OCI-LY7 (cell line): ENCODE data around the gene EHMT2. TPM values are rescaled to one million over a fixed set of nuclear protein-coding genes. Genes with fewer than 3 reads are reported as not detected.

Experiments
- BruUV-seq: library from RNA; stranded (reverse); fragments of 400-500 nt; replicated peaks from 2 replicates; lab custom pipeline; 2021; lab: Mats Ljungman, UMichigan
- CTCF ChIA-PET: fragments of 300-600 bp; sonication (Branson Sonifier 250); formaldehyde crosslinking; loops from one replicate; lab custom pipeline; 2022; ENCODE audit warnings: antibody characterized with exemption; ENCODE audit not compliant: unreplicated experiment; lab: Charles Lee
- POLR2A ChIA-PET: fragments of 300-600 bp; sonication (Branson Sonifier 250); formaldehyde crosslinking; loops from one replicate; lab custom pipeline; 2022; ENCODE audit warnings: antibody characterized with exemption; lab: Charles Lee
- DNase-seq: peaks from one replicate; pipeline ENCODE4 v3.0.0-alpha.2; 2015; ENCODE audit warnings: low spot score
- H2AFZ ChIP-seq: fragments of 200-600 bp; sonication (generic), shearing (Covaris generic); 2 replicates; pipeline ENCODE4 v1.6.1; 2014; ENCODE audit warnings: mild to moderate bottlenecking, antibody characterized with exemption, low read length, moderate library complexity
- H3K27ac ChIP-seq: fragments of 200-600 bp; sonication (generic); 2 replicates; pipeline ENCODE4 v1.5.1; 2014; ENCODE audit warnings: mixed run types, low read depth, mild to moderate bottlenecking, moderate library complexity, low read length, inconsistent platforms; ENCODE audit not compliant: poor library complexity, severe bottlenecking
- H3K36me3 ChIP-seq: fragments of 200-600 bp; sonication (generic); 2 replicates; pipeline ENCODE4 v1.6.1; 2014; ENCODE audit warnings: mild to moderate bottlenecking, antibody characterized with exemption, low read length, moderate library complexity, mixed read lengths; ENCODE audit not compliant: insufficient read depth
- H3K4me1 ChIP-seq: fragments of 200-600 bp; sonication (generic); 2 replicates; pipeline ENCODE4 v1.5.1; 2014; ENCODE audit warnings: mild to moderate bottlenecking, low read length; ENCODE audit not compliant: insufficient read depth, poor library complexity, severe bottlenecking
- H3K4me2 ChIP-seq: fragments of 200-600 bp; sonication (generic); 2 replicates; pipeline ENCODE4 v1.6.1; 2014; ENCODE audit warnings: mild to moderate bottlenecking, low read length
- H3K4me3 ChIP-seq: fragments of 200-600 bp; sonication (generic); 2 replicates; pipeline ENCODE4 v1.5.1; 2014; ENCODE audit warnings: mild to moderate bottlenecking, low read depth, low read length; ENCODE audit not compliant: poor library complexity, severe bottlenecking
- H3K79me2 ChIP-seq: fragments of 200-600 bp; sonication (generic); 2 replicates; pipeline ENCODE4 v1.6.1; 2016; ENCODE audit warnings: low read depth, mild to moderate bottlenecking, low read length, moderate library complexity, mixed read lengths; ENCODE audit not compliant: insufficient read depth
- H3K9me2 ChIP-seq: fragments of 200-600 bp; sonication (generic); 2 replicates; pipeline ENCODE4 v1.6.1; 2016; ENCODE audit warnings: mild to moderate bottlenecking, low read length, mixed read lengths; ENCODE audit not compliant: insufficient read depth
- H3K9me3 ChIP-seq: fragments of 200-600 bp; sonication (generic); 2 replicates; pipeline ENCODE4 v1.6.1; 2014; ENCODE audit warnings: mild to moderate bottlenecking, mixed run types, low read length, mixed read lengths
- H4K20me1 ChIP-seq: fragments of 200-600 bp; sonication (generic); 2 replicates; pipeline ENCODE4 v1.6.1; 2014; ENCODE audit warnings: mild to moderate bottlenecking, antibody characterized with exemption, low read length, moderate library complexity, mixed read lengths; ENCODE audit not compliant: insufficient read depth
- CTCF ChIP-seq: fragments of 200-600 bp; sonication (generic); conservative IDR thresholded peaks from 2 replicates; pipeline ENCODE4 v1.5.1; 2014; ENCODE audit warnings: mild to moderate bottlenecking, antibody characterized with exemption, low read length, moderate library complexity, mixed read lengths
- EZH2phosphoT487 ChIP-seq: fragments of 200-600 bp; sonication (generic); IDR thresholded peaks from 2 replicates; pipeline ENCODE4 v1.6.1; 2018; ENCODE audit warnings: low read depth, borderline replicate concordance, mild to moderate bottlenecking, mixed run types, antibody characterized with exemption, low read length, moderate library complexity, mixed read lengths
- intact Hi-C: fragments of 100-400 bp; cut with micrococcal nuclease; formaldehyde crosslinking; loops from one replicate; pipeline ENCODE4 v1.10.0; 2022; ENCODE audit not compliant: unreplicated experiment
- total RNA-seq, 2 experiments: library from RNA; depleted of rRNA in 1 of 2; stranded (reverse); fragments of >200 nt in 1 of 2; shearing (Covaris generic) in 1 of 2; gene quantifications; 2 replicates each; pipeline ENCODE4 v1.2.3, GENCODE V29; 2014 to 2022

EHMT2 gene
- total RNA-seq, 2 experiments from 2014 or later = 49.5 to 76.8 TPM

- Histone ChIP-seq H3K4me2 (peak overlapping the region; percentile 96), H3K9me3 (no peaks in the 10 kb centered on the region), H3K27ac (peak overlapping the region; percentile 95), H3K4me3 (peak overlapping the region; percentile 99), H2AFZ (no peak overlapping the region), H3K9me2 (no peaks in the 10 kb centered on the region), H3K4me1 (peaks cover 53% of the 10 kb centered on the region), H3K36me3 (peaks cover 68% of the 10 kb centered on the region), H3K79me2 (peaks cover 73% of the 10 kb centered on the region), H4K20me1 (peaks cover 39% of the 10 kb centered on the region)
- peak; percentile 48 for DNase-seq
- POLR2A ChIA-PET = no interaction called here
- BruUV-seq = no TSS peak
- CTCF ChIA-PET = no interaction called here
- intact Hi-C loops = loop anchor here (10.0 kb wide), 1 partner anchor 342 kb away; the partner anchor contains the start of gene MICB
- peak; percentile 55 for TF ChIP-seq CTCF
- TF ChIP-seq EZH2phosphoT487 = no peak
Measured at GRCh38 chr6:31836474-31837368, 60.8 kb downstream of the EHMT2 start.

GRCh38 chr6:31836047-31836473 lies 61.4 kb downstream of the EHMT2 start:
- BruUV-seq = no TSS peak
- POLR2A ChIA-PET = interaction anchor here (1.1 kb wide), 1 partner anchor 304 kb away, joined by 6 read pairs; no protein-coding TSS in a partner anchor
- H3K4me3 ChIP-seq = peak overlapping the region; percentile 99
- H3K4me1 ChIP-seq = peaks cover 60% of the 10 kb centered on the region
- peaks cover 63% of the 10 kb centered on the region for H3K36me3 ChIP-seq
- H3K4me2 ChIP-seq = peak overlapping the region; percentile 96
- DNase-seq = peak; percentile 39
- H3K79me2 ChIP-seq = peaks cover 80% of the 10 kb centered on the region
- CTCF ChIA-PET = no interaction called here
- no peaks in the 10 kb centered on the region for H3K9me3 ChIP-seq
- peak overlapping the region; percentile 95 for H3K27ac ChIP-seq
- intact Hi-C loops = loop anchor here (10.0 kb wide), 1 partner anchor 341 kb away; the partner anchor contains the start of gene MICB
- H3K9me2 ChIP-seq = no peaks in the 10 kb centered on the region
- TF ChIP-seq CTCF = no peak
- no peak for TF ChIP-seq EZH2phosphoT487
- peaks cover 39% of the 10 kb centered on the region for H4K20me1 ChIP-seq
- no peak overlapping the region for H2AFZ ChIP-seq
